ENCODE measurements around the gene PLCD3. TPM values are rescaled to one million over a fixed set of nuclear protein-coding genes. Genes with fewer than 3 reads are reported as not detected.
"Not testable (repeated sequence)": the region's sequence is repeated elsewhere in the genome, so short reads cannot be mapped to it uniquely, and the experiment has no call there.

Gene PLCD3
- polyA plus RNA-seq, 3 donors from 2014 or later: 0.75 TPM; not detected in 2

- not testable (repeated sequence) for H3K4me1 Mint-ChIP-seq; H3K27ac Mint-ChIP-seq; H3K9me3 Mint-ChIP-seq; H3K4me3 Mint-ChIP-seq; H3K36me3 Mint-ChIP-seq; DNase-seq; H3K27me3 Mint-ChIP-seq (ENCODE audit: low read depth in 3 of 3)
Measured at GRCh38 chr17:45124797-45125122, 7.6 kb downstream of the PLCD3 start.

GRCh38 chr17:45123930-45124796 is 8.2 kb downstream of the PLCD3 start:
- Mint-ChIP-seq H3K27me3 (ENCODE audit: low read depth in 3 of 3) (peaks cover 1 to 4% (median 2%) of the 10 kb centered on the region in 3 donors), H3K4me3 (no peak overlapping the region), H3K36me3 (no peaks in the 10 kb centered on the region), H3K9me3 (no peaks in the 10 kb centered on the region), H3K4me1 (no peaks in the 10 kb centered on the region), H3K27ac (peak overlapping the region in 1 of 6 donors; percentile 7)
- peak in 1 of 3 donors; percentile 26 for DNase-seq

GRCh38 chr17:45123076-45123770 is 9.1 kb downstream of the PLCD3 start:
- Mint-ChIP-seq H3K27ac (peak overlapping the region in 1 of 6 donors; percentile 35), H3K9me3 (no peaks in the 10 kb centered on the region), H3K36me3 (no peaks in the 10 kb centered on the region), H3K27me3 (ENCODE audit: low read depth in 3 of 3) (peaks cover 2 to 7% (median 4%) of the 10 kb centered on the region in 3 donors), H3K4me1 (no peaks in the 10 kb centered on the region), H3K4me3 (no peak overlapping the region)
- DNase-seq: no peak

GRCh38 chr17:45121055-45121454 is 11.3 kb downstream of the PLCD3 start:
- Mint-ChIP-seq H3K4me3 (no peak overlapping the region), H3K36me3 (no peaks in the 10 kb centered on the region), H3K27me3 (ENCODE audit: low read depth in 3 of 3) (peaks cover 2 to 4% (median 4%) of the 10 kb centered on the region in 3 donors), H3K9me3 (no peaks in the 10 kb centered on the region), H3K4me1 (no peaks in the 10 kb centered on the region), H3K27ac (no peak overlapping the region)
- DNase-seq: no peak

- Mint-ChIP-seq H3K27ac (no peak overlapping the region), H3K4me1 (no peaks in the 10 kb centered on the region), H3K36me3 (no peaks in the 10 kb centered on the region), H3K9me3 (no peaks in the 10 kb centered on the region), H3K4me3 (no peak overlapping the region), H3K27me3 (ENCODE audit: low read depth in 3 of 3) (peaks cover 2 to 4% (median 4%) of the 10 kb centered on the region in 3 donors)
- no peak for DNase-seq
Measured at GRCh38 chr17:45120558-45120957, 11.8 kb downstream of the PLCD3 start.

GRCh38 chr17:45119964-45120363 is 12.4 kb downstream of the PLCD3 start:
- Mint-ChIP-seq H3K36me3 (no peaks in the 10 kb centered on the region), H3K4me1 (no peaks in the 10 kb centered on the region), H3K27ac (no peak overlapping the region), H3K4me3 (no peak overlapping the region), H3K9me3 (no peaks in the 10 kb centered on the region), H3K27me3 (ENCODE audit: low read depth in 3 of 3) (peaks cover 2 to 4% (median 4%) of the 10 kb centered on the region in 3 donors)
- DNase-seq: no peak

GRCh38 chr17:45118691-45119090 is 13.6 kb downstream of the PLCD3 start:
- H3K4me3 Mint-ChIP-seq: no peak overlapping the region
- H3K27me3 Mint-ChIP-seq (ENCODE audit: low read depth in 3 of 3): peaks cover 2 to 5% (median 4%) of the 10 kb centered on the region in 3 donors
- H3K27ac Mint-ChIP-seq: no peak overlapping the region
- no peaks in the 10 kb centered on the region for H3K4me1 Mint-ChIP-seq
- no peaks in the 10 kb centered on the region for H3K9me3 Mint-ChIP-seq
- no peaks in the 10 kb centered on the region for H3K36me3 Mint-ChIP-seq
- DNase-seq: no peak

- Mint-ChIP-seq H3K9me3 (no peaks in the 10 kb centered on the region), H3K36me3 (no peaks in the 10 kb centered on the region), H3K27me3 (ENCODE audit: low read depth in 3 of 3) (peaks cover 2 to 5% (median 4%) of the 10 kb centered on the region in 3 donors), H3K27ac (no peak overlapping the region), H3K4me1 (no peaks in the 10 kb centered on the region), H3K4me3 (no peak overlapping the region)
- DNase-seq: no peak
Measured at GRCh38 chr17:45117848-45118646, 14.3 kb downstream of the PLCD3 start.

- no peaks in the 10 kb centered on the region for H3K9me3 Mint-ChIP-seq
- H3K27ac Mint-ChIP-seq: no peak overlapping the region
Measured at GRCh38 chr17:45117334-45117733, 15.0 kb downstream of the PLCD3 start.

GRCh38 chr17:45116434-45117016 is 15.8 kb downstream of the PLCD3 start:
- Mint-ChIP-seq H3K27me3 (ENCODE audit: low read depth in 3 of 3) (peaks cover 2 to 5% (median 4%) of the 10 kb centered on the region in 3 donors), H3K9me3 (no peaks in the 10 kb centered on the region), H3K27ac (no peak overlapping the region), H3K36me3 (no peaks in the 10 kb centered on the region), H3K4me1 (no peaks in the 10 kb centered on the region), H3K4me3 (no peak overlapping the region)
- no peak for DNase-seq

More at GRCh38 chr17:45117334-45117733, 15.0 kb downstream of the PLCD3 start:
- Mint-ChIP-seq H3K36me3 (no peaks in the 10 kb centered on the region), H3K4me3 (no peak overlapping the region), H3K27me3 (ENCODE audit: low read depth in 3 of 3) (peaks cover 2 to 5% (median 4%) of the 10 kb centered on the region in 3 donors), H3K4me1 (no peaks in the 10 kb centered on the region)
- no peak for DNase-seq

GRCh38 chr17:45115871-45116270 is 16.4 kb downstream of the PLCD3 start:
- no peaks in the 10 kb centered on the region for H3K4me1 Mint-ChIP-seq
- H3K4me3 Mint-ChIP-seq: no peak overlapping the region
- H3K27me3 Mint-ChIP-seq (ENCODE audit: low read depth in 3 of 3): peaks cover 2 to 5% (median 4%) of the 10 kb centered on the region in 3 donors
- no peaks in the 10 kb centered on the region for H3K36me3 Mint-ChIP-seq
- no peak overlapping the region for H3K27ac Mint-ChIP-seq
- DNase-seq: no peak
- H3K9me3 Mint-ChIP-seq: no peaks in the 10 kb centered on the region

GRCh38 chr17:45115015-45115625 is 17.2 kb downstream of the PLCD3 start:
- peak overlapping the region in 1 of 6 donors; percentile 34 for H3K27ac Mint-ChIP-seq
- no peaks in the 10 kb centered on the region for H3K36me3 Mint-ChIP-seq
- DNase-seq: no peak
- no peak overlapping the region for H3K4me3 Mint-ChIP-seq
- H3K9me3 Mint-ChIP-seq: no peaks in the 10 kb centered on the region
- no peaks in the 10 kb centered on the region for H3K4me1 Mint-ChIP-seq
- H3K27me3 Mint-ChIP-seq (ENCODE audit: low read depth in 3 of 3): peaks cover 1 to 5% (median 4%) of the 10 kb centered on the region in 3 donors

All from immature natural killer cell (primary cell).